GOT3 (cell line): ENCODE results near the gene NDEL1.

Source experiments
- DNase-seq: peaks from one replicate; lab custom pipeline; 2025; ENCODE audit warnings: mixed read lengths; lab: John Stamatoyannopoulos, UW

Gene NDEL1

DNA sequence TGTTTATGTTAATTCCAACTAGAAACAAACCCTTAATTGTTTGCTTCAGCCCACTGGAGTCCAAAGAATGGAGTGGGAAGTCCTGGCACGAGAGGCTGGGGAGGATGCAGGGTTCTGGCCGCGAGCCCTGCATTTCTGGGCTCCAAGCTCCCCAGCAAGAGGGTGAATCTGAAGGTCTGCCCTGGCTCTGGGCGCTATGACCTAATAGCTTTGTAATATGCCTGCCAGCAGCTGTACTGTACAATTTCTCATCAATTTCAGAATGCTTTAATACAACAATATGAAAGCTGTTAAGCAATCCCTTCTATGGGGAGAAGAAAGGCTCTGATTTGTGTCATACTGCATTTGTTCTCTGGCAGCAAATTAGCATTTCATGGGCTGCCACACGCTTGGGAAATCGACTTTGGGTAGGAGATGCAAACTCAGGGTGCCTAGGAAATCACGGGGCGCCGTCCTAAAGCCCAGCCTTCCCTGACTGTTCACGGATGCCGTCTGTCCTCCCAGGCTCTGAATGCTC lies 43.8 kb downstream of the NDEL1 start:
- no peak for DNase-seq

DNA sequence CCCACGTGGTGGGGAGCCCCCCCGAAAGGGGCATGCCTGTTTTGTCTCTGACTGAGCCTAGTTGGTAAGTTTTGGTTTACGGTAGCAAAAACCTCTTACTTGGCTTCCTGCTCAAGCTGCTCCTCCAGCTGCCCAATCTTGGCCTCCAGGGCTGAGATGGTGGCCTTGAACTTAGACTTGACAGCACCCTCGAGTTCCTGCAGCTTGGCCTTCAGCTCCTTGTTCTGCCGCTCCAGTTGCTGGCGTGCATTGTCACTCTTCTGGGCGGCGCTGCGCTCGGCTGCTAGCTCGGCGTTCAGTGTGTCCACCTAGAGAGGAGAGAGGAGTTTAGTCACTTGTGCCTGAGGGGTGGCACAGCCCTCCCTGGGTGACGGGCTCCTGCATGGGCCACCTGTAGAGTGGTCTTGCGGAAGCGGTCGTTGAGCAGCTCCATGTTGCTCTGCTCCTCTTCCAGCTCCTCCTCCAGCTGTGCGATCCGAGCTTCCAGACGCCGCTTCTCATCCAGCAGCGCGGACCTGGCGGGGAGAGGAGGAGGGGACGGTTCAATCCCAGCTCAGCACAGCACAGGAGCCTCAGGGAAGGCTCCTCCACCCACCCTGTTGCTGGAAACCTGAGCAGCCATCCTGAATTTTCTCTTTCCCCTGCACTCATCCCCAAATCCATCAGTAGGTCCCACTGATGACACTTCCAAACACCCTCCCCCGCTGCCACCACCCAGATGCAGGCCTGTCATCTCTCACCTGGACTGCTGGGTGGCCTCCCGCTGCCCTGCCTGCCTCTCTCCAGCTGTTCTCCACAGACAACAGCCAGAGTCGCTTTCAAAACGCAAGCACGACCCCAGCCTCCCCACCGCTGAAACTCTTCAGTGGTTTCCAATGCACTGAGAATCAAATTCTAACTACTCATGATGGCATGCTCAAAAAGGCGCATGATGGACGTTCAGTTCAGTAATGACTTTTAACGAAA lies 44.6 kb downstream of the NDEL1 start:
- DNase-seq, result no peak

DNA sequence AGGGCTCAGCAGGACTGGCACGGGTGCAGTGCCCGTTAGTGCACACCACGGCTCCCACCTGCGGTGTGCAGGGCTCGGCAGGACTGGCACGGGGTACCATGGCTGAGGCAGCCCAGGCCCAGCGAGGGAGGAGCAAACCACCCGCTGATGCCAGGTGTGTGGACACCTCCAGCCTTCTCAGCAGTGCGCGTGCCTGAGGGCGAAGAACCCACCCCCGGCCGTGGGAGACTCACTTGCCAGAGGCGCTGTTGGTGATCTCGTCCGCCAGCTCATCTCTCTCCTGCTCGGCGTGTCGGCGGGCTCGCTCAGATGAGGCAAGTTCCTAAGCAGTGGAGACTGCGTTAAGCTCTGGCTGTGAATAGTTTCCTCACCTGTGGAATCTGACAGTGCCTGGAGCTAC lies 45.4 kb downstream of the NDEL1 start:
- DNase-seq, result no peak

DNA sequence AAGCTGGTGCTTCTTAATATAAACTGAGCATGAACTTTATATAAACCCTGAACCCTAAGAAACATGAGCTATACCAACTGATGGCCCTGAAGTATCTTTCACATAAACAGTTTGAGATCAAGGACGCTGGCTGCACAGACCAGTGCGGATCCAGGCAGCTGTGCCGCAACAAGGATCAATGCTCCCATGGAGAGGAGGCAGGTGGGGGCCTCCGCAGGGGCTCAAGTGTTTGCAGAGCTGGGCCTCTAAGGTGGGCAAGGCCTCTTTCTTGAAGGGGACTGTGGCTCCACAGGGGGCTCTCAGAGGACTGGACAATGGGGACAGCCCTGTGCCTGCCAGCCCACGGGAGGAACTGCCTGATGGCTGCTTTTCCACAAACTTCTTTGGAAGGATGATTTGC lies 46.0 kb downstream of the NDEL1 start:
- no peak for DNase-seq

DNA sequence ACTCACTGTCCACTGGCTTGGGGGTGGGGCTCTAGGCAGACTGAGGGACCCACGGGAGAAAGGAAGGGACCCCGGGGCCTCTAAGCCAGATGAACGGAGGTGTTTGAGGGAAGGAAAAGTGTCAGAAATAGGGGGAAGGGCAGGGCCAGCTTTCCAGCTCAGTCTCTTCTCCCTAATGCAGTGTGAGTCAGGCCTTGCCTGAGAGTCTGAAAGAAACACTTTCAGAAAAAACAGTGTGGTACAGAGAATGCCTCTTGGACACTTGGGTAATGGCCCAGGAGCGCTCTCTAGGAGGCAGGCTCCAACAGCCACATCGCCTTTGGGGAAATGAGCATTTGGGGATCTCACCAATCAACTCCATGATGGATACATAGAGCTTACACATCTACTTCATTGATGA lies 46.9 kb downstream of the NDEL1 start:
- DNase-seq, result no peak

DNA sequence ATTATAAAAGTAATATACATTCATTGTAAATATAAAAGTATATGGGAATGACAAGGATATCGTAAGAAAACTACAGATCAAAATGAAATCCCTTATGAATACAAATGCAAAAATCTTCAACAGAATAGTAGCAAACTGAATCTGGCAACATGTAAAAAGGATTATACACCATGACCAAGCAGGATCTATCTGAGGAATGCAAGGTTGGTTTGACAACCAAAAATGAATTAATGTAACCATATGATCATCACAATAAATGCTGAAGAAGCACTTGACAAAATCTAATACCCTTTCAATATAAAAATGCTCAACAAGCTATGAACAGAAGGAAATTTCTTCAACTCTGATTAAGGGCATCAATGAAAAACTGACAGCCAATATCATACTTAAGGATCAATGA lies 48.8 kb downstream of the NDEL1 start:
- DNase-seq, result no peak

DNA sequence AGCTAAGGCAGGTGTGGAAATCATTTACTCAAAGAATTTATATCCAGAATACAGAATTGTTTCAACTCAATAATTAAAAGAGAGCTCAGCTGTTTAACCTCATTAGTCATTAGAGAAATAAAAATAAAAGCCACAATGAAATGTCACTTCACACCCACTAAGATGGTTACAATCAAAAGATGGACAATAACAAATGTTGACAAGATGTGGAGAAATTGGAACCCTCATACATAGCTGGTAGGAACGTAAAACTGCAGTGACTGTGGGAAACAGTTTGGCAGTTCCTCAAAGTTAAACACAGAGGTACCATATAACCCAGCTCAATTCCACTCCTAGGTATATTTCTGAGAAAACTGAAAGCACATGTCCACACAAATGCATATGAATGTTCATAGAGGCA lies 49.8 kb downstream of the NDEL1 start:
- DNase-seq, result no peak

DNA sequence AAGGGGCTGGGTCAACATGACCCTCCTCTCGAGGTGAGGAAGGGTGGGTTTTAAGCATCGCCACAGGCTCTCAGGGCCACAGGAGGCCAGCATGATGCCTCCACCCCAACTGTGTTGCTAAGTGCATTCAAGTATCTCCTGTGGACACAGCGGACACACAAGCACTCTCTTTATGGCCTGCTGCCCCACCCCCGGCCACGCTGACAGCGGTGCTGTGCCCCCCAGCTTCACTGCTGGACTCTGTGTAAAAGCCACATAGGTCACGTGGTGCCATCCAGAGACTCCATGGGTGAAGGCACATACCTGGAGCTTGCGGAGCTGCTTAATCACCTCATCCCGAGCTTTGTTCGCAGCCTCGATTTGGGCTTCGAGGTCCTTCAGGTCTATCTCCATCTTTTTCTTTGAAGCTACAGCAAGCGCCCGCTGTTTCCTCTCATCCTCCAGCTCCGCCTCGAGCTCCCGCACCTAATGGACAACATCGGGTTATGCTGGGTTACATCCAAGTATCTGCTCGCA lies 51.5 kb downstream of the NDEL1 start:
- DNase-seq, result no peak

DNA sequence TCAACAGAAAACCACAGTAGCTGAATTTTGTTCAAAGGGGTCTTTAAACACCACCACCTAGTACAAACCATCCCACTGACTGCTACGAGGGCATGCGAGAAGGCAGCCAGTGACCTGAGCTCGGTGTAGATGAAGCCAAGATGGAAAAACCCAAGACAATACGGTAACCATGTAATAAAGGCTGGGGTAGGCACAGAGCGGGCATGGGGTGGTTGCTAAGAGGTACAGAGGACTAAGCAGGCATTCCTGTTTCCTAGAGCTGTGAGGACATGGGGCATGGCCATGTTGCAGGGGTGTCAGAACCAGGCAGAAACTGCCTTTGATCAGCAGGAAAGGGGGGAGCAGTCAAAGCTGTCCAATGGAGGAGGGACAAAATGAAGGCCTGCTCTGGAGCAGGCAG lies 52.1 kb downstream of the NDEL1 start:
- no peak for DNase-seq

DNA sequence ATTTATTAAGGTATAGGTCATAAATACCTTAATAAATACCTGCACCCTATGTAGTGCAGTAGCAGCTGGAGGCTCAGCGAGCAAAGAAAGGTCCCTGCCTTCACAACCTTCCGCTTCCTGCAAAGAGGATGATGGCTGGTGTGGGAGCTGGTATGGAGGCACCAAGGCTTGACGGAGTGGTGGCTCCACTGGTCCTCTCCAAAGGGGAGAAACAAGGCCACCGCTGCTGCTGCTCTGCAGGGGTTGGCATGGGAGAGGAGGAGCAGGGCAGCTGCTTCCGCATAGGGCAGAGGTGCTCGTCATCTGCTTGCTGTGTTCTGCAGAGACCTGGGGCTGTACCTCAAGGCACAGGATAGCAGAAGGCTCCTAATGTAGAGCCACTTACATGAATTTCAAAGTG lies 52.8 kb downstream of the NDEL1 start:
- no peak for DNase-seq

DNA sequence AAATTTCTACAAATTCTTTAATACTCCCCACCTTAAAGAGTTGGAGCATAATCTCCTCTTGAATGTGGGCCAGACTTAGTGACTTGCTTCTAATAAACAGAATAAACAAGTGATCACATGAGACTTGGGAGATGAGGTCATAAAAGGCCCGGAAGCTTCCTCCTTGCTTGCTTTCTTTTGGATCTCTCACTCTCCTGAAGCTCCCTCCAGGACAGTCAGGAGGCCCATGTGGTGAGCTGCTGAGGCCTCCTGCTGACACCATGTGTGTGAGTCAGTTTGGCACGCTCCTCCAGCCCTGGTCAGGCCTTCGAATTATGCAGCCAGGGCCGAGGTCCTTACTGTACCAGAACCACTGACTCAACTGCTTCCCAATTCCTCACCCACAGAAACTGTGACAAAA lies 53.2 kb downstream of the NDEL1 start:
- DNase-seq, result no peak

DNA sequence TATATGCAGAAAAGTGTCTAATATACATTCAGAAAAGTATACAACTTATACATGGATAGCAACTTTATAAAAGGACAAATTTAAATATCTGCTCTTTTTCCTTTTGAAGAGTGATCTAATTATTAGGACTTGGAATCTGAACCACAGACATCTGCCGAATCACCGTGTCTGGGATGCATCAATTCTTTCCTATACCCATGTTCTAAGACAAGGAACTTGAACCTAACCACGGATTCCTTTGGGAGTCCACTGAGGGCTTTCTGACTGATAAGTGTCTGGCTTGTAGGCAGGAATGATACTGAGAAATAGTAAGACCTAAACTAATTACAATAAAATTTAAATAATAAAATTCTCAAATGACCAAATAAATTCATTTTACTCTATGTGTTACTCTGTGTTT lies 54.2 kb downstream of the NDEL1 start:
- DNase-seq, result no peak

DNA sequence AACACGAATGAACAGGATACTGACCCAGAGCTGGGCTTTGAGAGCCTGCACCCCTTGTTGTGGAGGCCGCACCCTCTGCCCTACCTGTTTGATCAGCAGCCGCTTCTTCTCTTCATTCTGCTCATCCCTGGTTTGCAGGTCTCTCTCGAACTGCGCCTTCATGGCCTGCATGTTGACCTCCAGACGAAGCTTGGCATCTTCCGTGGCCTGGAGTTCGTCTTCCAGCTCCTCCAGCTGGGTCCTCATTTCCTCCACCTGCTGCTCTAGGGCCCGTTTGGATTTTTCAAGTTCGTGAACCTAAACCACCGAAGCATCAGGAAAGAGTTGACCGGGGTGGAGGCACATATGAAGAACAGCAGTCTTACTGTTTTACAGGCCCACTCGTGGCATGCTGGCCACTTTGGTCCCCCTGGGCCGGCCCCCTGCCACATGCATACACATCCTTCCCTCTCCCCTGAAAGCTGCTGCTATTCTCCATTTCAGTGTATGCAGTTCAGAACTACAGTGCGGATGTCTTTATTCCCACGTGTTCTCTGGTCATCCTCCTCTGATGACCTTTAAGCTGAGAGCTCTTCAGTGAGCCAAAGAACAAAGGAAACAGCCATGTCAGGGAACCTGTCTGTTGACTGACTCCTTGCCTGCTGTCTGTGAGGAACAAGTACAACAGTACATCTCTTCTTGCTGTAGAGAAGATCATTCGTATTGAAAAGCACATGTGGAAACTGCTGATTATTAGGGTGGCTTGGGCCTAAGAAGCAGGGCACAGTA lies 54.8 kb downstream of the NDEL1 start:
- no peak for DNase-seq

DNA sequence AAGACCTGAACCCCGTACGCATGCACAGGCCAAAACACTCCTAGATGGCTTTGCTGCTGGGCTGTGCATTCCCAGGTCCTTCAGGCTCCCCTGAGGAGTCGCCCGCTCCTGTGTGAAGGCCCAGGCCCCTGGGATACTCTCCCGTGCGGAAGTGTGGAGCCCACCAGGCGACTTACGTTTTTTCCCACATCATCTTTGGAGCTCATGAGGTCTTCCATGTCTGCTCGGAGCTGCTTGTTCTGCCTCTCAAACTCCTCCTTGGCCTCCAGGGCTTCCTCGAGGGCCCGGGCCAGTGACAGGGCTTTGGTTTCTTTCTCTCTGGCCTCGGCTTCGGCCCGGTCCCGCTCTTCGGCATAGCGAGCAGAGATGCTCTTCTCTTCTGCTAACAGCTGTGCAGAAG lies 56.4 kb downstream of the NDEL1 start:
- no peak for DNase-seq

DNA sequence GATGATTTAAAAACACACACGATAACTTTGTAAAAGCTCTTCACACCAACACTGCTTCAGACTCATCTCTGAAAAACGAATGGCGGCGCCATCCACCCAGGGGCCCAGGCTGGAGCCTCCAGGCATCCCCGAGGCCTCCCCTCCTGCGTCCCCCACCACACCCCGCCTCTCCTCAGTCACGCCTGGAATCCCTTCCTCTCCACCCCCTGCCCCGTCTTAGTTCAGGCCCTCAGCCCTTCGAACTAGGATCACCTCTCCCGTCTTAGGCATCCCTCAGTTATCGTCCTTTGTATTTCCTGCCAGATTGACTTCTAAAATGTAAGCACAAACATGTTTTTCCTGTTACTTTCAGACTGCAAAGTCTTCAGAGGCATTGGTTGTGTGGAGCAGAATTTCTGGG lies 58.3 kb downstream of the NDEL1 start:
- DNase-seq, result no peak

DNA sequence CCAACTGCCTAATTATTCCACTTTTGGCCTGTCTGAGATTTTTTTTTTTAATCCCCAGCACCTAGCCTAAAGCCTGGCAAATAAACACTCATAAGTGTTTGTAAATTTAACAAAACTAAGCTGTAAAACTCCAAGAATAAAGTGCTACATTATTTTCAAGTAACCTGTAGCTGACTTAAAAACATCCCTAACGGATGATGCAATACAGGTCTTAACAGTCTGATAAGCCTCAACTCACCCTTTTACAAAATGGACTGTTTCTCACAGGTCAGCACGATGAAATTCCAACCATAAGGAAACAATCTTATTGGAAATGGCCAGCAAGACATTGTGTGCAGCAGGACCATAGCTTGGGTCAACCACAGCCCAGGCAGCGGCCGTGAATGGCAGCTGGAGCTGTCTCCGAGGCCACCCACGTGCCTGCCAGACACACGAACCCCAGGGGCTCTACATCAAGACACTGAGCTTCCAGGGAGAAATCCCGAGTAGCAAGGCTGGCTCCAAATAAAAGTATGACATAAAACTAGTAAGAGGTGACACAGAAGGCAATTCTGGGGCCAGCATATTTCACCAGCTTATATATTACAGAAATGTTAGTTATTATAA lies 58.9 kb downstream of the NDEL1 start:
- DNase-seq, result no peak

DNA sequence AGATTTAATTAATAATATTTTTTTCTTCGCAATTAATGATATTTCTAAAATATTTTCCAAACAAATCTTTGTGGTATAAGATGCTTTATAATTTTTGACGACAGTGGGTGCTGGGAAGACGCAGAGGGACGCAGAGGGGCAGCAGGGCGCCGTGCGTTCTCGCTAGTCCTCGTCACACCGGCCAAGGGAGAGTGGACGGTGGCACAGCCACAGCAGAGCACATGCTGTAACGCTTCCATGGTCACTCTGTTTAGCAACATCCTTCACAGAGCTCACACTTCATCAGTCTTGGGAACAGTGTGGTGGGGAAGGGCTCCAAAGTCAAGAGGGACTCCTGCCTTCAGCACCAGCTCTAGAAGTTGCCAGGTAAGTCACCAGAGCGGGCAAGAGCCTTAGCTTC lies 60.4 kb downstream of the NDEL1 start:
- no peak for DNase-seq

DNA sequence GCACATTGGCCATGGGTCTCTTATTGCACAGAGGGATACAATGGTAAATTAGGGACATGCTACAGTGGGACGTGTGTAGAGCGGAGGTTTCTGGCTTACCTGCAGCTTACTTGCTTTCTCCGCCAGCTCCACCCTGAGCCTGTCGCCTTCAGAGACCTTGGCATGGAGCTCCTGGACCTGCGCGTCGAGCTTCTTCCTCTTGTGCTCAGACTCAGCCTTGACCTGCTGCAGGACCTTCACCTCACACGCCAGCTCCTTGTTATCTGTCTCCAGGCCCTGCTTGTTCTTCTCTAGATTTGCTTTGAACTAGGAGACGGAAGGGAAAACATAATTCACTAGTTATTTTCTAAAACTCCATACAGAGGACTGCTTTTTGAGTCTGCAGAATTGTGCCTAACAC lies 63.5 kb downstream of the NDEL1 start:
- DNase-seq, result no peak

DNA sequence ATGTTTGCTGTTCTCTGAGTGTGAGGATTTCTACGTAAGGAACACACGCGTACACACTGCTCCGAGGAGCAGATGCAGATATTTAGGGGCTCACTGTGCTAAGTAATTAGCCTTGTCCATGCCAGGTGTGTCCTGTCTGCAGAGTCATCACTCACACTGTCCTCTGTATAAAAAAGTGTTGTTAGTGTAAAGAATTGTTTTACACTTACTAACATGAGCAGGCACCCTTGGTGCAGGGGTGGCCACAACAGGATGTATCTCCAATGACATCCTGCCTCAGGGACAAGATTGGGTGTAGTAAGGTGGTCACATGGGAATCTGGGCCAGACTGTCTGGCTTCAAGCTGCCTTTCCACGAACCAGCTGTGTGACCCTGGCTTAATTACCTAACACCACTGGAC lies 63.9 kb downstream of the NDEL1 start:
- no peak for DNase-seq

DNA sequence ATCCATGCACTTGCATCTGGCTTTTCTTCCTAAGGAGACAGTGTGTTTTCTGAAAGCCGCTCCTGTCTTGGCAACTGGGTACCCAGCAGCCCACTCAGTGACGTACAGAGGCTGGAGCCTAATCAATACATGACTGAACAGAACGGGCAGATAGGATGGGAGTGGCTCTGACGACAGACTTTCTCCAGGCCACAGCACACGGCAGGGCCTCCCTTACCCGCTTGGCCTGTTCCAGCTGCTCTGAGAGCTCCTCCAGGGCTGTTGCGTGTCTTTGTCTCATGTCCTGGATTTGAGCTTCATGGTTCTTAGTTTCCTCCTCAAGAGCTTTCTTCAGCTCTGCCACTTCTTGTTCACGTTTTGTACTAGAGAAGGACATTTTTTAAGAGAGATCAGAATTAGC lies 64.9 kb downstream of the NDEL1 start:
- no peak for DNase-seq

DNA sequence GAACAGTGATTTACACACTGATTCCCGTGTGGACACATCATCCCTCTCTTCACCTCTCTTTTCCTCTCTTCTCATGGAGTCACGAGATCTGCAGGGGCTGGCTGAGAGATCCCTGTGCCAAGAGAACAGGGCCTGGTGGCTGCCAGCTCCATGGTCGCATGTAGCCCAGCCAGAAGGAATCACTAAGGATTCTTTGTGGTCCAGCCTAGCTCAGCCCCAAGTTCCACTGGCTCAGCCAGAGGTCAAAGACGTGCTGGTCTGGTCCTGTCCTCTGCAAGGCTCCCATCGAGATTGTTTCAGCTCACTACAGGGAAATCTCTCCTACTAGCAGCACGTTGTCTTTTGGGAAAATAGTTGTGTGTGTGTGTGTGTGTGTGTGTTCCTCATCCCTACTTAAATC lies 66.4 kb downstream of the NDEL1 start:
- DNase-seq, result no peak

DNA sequence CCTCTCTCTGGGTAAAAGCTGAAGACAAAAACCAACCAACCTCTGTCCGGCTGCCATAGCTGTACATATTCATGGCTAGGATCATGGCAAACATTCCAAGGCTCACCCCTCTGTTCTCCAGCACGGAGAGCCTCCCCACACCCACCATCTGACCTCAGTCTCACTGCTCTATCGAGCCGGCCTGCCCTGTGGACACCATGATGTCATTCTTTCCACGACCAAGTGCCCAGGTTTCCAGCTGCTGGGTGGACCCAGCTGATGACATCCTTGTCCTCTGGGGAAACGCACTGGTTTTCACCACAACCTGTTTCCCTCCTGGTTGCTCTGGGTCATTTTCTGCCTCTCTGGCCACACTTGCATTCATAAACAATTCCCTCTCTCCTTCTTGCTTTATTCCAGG lies 67.7 kb downstream of the NDEL1 start:
- DNase-seq, result no peak

DNA sequence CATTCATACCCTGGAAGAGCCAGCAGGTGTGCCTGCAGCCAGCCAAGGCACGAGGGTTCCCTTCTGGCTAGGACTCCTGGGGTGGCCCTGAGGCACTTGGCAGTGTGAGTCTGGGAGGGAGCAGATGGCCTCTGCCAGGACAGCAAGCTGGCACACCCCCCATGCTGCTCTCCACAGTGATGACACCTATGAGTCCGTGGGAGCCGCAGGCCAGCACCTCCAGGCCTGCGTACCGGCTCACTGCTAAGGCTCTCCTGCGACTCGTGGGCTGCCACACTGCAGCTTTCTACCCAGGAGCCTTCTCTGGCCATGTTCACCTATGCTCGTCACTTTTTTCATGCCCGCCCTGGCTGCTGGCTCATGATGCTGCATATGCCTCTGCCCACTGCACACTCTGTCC lies 68.1 kb downstream of the NDEL1 start:
- no peak for DNase-seq
